ENCODE measurements around the gene OBSCN.

OBSCN gene

DNA sequence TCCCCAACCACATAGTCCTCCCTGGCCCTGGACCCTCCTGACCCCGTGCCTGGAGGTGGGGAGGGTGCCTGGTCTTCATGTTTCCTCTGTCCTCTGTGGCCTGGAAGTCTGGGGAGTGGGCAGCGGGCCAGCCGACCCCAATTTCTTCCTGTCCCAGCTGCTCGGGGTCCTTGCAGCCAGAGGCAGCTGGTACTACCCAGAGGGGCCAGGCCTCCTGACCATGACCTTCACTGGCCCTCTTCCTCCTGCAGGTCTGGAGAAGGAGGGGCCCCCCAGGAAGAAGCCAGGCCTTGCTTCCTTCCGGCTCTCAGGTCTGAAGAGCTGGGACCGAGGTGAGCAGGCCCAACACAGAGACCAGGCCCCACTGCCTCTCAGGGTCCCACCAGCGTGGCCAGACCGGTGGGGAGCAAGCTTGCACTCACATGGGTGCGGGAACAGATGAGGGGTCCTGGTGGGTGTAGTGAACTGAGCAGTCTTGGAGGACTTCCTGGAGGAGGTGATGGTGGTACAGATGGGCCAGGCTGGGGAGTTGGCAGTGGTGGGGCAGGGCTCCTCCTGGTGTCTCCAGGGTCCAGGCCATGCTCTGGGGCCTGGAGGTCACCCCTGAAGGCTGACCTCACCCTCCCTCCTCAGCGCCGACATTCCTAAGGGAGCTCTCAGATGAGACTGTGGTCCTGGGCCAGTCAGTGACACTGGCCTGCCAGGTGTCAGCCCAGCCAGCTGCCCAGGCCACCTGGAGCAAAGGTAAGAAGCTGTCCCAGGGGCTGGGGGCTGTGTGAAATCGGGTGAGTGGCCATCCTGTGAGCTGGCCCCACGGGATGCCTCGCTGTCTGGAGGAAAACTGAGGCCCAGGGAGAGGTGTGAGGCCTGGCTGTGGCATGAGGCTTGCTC, 166.1 kb downstream of the OBSCN start:
- no peak for DNase-seq

DNA sequence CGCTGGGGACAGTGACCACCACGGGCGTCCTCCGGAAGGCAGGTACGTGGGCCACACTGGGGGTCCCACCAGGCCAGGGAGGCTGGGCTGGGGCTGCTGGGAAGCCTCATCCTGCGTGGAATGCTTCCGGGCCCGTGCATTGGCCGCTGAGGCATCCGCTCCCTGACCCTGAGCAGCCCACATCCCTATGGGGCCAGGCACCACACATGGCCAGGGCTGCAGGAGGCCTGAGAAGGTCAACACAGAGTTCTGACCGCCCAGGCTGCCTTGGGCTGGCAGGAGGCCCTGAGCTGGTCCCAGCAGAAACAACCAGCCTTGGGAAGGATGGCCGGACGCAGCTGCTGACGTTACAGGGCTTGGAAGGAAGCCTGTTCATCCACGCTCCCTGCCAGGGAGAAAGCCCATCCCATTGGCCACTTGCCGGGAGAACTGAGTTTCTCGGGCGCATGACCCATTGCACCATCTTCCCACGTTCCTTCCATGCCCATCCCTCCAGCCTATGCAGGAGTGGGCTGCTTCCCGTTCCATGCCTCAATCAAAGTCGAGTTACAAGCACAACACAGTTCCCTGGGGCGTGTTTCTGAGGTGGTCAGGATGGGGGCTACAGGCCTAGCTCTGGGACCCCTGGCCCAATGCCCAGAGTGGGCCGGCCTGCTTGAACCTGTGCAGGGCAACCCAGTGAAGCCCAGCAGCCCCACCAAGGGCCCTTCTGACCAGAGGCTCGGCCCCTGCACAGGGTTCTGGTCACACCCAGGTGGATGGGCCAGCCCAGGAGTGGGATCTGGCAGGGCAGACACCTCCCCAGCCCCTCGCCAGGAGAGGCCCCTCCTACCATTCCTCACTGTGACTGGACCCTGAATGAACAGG, 167.1 kb downstream of the OBSCN start:
- DNase-seq, result no peak

DNA sequence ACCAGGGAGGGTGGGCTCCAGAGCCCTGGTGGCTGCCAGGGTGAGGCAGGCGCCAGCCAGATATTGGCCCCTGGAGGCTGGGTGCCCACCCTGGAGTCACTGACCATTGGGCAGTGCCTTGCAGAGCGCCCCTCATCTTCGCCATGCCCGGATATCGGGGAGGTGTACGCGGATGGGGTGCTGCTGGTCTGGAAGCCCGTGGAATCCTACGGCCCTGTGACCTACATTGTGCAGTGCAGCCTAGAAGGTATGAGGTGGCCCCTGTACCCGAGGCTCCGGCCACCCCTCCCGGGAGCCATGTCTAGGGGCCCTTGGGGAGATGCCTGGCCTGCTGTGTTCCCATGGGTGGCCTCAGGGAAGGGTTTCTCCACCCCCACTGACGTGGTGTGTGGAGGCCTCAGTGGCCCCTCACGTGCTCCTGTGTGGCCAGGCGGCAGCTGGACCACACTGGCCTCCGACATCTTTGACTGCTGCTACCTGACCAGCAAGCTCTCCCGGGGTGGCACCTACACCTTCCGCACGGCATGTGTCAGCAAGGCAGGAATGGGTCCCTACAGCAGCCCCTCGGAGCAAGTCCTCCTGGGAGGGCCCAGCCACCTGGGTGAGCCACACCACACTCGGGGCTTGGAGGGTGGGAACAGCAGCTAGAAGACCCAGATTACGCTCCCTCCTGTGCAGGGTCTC, 167.9 kb downstream of the OBSCN start:
- DNase-seq, result no peak

DNA sequence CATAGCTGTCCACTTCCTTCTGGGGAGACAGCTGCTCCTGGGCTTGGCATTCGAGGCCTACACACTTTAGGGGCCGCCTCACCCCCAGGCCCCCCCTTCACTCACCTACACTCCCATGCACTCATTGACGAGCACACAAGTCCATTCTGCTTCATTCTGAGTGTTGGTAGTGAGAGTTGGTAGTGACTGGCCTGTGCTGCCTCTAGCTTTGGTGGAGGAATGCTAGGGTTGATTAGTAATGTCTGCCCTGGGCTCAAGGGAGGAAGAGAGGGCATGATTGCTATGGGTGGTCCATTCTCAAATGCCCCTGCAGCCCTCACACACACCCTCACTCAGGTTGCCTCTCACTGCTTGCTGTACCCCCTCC, 168.4 kb downstream of the OBSCN start:
- peak; percentile 16 for DNase-seq

DNA sequence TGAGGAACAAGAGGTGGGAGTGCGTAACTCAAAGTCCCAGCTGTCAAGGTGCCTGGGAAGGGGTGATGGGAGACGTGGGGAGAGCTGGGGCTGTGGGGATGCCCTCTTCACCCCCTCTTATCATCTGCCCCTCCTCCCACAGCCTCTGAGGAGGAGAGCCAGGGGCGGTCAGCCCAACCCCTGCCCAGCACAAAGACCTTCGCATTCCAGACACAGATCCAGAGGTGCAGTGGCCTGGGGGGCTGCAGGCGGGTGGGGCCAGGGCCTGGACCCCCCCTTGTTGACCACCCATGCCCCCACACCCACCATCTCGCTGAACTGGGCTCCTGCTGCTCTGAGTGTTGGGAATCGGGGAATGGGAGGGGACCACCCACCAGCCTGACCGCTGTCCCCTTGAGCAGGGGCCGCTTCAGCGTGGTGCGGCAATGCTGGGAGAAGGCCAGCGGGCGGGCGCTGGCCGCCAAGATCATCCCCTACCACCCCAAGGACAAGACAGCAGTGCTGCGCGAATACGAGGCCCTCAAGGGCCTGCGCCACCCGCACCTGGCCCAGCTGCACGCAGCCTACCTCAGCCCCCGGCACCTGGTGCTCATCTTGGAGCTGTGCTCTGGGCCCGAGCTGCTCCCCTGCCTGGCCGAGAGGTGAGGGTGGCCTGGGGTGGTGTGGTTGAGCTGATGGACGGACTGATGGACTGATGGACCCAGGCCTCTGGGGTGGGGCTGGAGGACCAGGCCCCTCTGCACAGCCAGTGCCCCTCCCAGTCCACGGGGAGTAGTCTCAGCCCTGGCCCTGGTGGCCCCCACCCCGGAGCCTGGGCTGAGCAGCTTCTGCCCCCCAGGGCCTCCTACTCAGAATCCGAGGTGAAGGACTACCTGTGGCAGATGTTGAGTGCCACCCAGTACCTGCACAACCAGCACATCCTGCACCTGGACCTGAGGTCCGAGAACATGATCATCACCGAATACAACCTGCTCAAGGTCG, 169.1 kb downstream of the OBSCN start:
- no peak for DNase-seq

DNA sequence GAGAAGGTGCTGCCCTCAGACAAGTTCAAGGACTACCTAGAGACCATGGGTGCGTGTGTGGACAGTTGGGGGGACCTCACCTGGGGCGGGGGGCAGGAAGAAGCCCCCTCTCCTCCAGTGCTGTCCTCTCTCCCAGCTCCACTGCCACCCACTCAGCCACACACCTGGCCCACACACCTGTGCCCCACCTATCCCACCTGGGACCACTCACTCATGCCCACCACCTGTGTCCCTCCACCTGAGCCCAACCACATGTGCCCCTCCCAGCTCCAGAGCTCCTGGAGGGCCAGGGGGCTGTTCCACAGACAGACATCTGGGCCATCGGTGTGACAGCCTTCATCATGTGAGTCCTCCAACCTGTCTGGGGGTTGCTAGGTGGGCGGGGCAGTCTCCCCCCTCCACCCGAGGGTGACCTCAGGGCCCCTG, 169.8 kb downstream of the OBSCN start:
- DNase-seq, result no peak

DNA sequence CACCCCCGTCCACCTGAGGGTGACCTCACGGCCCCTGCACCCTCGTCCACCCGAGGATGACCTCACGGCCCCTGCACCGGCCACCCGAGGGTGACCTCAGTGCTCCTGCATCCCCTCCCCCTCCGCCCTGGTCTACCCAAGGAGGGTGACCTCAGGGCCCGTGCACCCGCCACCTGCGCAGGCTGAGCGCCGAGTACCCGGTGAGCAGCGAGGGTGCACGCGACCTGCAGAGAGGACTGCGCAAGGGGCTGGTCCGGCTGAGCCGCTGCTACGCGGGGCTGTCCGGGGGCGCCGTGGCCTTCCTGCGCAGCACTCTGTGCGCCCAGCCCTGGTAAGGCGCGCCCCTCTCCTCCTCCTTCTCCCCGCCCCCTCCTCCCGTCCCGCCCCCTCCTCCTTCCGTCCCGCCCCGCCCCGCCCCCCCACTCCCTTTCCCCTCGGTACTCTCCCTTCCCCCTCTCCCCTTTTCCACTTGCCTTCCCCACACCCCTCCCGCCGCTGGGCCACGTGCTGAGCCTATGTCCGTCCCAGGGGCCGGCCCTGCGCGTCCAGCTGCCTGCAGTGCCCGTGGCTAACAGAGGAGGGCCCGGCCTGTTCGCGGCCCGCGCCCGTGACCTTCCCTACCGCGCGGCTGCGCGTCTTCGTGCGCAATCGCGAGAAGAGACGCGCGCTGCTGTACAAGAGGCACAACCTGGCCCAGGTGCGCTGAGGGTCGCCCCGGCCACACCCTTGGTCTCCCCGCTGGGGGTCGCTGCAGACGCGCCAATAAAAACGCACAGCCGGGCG, 170.4 kb downstream of the OBSCN start:
- peak; percentile 54 for DNase-seq

DNA sequence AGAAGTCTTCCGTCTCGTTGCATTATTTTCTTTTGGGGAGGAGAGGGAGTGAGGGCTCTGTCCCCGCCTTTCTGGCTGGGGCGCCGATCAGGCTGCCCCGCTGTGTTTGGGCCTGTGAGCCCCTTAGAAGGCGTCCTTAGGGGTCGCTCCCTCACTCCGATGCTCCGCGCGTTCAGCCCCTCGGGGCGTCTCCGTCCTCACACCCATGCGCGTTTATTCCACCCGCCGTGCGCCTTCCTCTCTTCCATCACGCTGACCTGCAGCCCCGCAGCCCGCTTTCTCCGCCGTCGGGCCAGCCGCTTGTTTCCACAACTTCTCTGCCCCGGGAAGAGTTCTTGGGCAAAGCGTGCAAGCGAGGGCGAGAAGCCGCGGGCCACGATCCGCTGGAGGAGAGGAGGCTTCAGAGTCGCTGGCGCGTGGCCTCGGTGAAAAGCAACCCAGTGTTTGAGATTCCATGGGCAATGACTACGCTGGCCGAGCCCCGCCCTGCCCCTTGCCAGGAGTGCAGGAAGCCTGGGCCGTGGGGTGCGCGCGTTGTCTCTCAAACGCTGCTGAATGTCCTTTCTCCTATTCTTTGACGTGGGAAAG, 171.1 kb downstream of the OBSCN start:
- DNase-seq, result no peak

DNA sequence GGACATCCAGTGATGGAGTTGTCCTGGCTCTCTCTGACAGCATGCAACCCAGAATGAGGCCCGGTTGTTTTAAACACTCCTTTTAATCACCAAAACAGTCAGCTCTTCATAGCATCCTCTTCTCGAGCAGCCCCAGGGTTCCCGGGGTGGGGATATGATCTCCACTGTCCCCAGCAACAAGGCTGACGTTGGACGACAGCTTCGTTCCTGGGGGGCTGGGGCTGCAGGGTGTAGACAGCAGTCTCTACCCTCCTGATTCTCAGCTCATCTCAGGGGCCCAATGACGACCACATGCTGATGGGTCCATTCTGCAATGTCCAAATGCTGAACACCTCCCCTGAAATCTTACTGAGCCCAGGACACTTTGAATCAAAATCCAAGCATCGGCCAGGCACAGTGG, 171.8 kb downstream of the OBSCN start:
- no peak for DNase-seq

DNA sequence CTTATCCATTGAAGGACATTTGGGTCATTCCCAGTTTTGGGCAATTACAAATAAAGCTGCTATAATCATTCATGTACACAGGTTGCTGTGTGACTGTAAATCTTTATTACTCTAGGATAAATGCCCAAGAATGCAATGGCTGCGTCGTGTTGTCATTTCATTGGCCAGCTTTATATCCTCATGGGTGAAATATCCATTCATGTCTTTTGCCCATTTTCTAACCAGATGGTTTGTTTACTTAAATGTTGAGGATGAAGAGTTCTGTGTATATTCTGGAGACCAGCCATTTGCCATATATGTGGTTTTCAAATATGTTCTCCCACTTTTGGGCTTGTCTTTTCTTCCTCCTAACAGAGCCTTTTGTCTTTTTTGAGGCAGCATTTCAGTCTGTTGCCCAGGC, 173.5 kb downstream of the OBSCN start:
- DNase-seq, result no peak

DNA sequence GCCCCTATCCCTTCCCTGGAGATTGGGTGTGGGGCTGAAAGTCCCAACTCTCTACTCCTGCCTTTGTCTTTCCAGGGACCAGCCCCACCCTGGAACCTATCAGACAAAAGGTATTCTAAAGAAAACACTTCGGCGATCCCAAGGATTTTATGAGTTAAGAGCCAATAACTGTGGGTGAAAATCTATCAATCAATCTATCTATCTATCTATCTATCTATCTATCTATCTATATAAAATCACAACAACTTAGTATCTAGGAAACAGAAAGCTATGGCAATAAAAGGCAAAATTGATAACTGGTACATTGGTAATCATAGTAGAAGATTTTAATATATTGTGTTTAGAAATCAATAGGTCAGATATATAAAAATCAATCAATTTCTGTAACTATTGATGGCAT, 175.9 kb downstream of the OBSCN start:
- no peak for DNase-seq

DNA sequence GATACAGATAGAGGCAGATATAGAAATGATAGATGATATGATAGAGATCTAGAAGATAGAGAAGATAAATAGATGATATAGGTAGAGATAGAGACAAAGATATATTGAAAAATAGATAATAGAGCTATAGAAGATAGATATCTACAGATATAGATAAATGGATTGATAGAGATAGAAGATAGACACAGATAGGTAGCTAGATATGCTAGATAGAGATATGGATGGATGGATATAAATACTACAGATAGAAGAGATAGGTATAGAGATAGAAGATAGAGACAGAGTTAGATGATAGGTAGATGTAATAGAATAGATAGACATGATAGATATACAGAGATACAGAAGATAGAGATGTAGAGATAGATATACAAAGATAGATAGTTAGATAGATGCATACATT, 177.4 kb downstream of the OBSCN start:
- no peak for DNase-seq

DNA sequence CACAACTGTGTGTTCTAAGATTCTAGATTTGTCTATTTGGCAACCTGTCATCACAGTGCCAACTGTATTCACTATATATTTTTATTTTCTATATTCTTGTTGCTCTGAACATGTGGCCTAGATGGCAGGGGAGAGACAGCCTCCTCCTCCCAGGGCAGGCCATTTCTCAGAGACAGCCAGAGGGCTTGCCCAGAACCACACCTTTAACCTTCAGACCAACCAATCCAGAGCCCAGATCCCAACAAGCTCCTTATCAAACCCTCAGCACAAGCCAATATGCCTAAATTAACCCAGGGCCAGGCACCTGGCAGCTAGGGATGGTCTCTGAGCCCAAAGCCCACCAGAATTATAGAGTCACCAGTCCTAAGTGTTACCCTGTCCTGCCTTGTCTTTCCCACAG, 179.5 kb downstream of the OBSCN start:
- peak; percentile 65 for DNase-seq

DNA sequence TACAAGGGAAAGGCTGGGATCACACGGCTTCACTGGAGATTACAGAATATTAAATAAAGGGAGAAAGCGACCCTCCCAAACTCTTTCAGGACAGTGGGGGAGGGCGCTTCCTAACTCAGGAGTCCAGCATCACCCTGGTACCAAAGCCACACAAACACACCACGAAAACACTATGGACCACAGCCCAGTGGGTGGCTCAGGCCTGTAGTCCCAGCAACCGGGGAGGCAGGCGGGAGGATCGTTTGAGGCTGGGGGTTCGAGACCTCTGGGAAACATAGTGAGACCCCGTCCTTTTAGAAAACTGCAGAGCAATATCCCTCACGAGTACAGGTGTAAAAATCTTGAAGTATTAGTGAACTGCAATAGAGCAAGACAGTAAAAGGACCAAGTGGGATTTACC, 182.8 kb downstream of the OBSCN start:
- DNase-seq, result no peak

DNA sequence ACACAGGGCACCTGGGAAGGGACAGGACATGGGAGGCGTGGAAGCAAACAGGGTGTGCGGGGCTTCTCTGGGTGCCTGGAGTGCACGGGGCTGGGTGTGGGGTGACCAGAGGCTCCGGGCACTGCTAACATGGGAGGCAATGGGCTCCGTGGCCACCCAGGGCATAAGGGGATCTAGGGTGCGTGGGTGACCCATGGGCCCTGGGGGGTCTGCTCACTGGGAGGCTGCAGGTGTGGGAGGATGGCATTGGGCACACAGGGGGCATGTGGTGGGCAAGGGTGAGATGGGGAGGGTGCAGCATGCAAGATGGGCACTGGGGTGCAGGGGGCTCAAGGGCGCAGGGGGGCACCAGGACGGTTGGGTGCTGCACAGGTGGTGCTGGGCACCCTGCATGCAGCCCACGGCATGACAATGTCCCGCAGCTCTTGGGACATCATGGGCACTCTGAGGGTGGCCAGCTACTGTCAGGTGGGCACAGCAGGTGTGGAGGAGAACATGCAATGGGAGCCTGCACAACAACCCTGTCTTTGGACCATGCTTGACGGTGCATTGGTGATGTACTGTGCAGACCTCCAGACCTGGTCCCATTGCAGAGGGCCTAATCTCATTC, 183.7 kb downstream of the OBSCN start:
- DNase-seq, result no peak

DNA sequence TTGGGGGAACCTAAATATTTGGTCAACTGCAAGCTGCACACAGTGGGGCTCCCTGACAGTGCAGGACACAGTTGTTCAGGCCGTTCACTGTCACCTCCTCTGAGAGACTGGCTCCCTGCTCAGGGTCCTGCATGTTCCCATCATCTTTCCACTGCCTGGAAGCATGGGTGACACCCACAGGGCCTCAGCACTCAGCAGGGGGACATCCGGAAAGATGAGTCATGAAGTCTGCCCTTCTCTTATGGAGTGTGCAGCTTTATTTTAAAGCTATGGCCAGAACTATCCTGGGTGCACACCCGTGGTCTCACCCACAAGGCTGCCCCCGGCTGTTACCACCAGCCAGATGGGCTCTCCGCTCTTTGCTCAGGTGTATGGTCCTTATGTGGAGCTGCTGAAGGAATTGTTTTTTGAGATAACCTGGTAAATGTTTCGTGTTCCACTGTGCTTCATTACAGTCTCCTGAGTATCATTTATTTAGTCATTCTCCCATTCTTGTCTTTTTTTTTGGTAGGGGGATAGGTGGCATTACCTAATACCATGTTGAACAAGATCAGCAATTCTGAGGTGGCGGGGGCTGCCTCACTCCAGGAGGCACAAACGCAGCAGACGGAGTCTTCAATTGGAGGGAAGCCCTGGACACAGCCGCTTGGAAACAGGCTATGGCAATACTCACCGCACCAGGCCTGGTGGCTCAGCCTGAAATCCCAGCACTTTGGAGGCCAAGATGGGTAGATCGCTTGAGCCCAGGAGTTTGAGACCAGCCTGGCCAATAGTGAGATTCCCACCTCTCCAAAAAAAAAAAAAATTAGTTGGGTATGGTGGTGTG, 184.5 kb downstream of the OBSCN start:
- no peak for DNase-seq

DNA sequence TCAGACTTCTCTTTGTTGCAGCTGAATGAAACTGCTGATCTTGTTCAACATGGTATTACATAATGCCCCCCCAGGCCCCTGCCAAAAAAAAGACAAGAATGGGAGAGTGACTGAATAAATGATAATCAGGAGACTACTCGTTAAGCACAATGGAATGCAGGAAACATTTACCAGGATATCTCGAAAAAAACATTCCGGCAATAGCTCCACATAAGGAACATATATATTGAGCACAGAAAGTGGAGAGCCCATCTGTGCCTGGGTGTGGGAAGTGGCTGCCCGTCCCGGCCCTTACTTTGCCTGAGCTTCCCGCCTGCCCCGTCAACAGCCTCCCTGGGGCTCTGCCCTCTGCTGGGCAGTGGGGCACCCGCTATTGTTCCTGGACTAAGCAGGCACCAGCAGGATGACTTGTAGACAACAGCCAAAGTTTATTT, 185.4 kb downstream of the OBSCN start:
- DNase-seq, result peak; percentile 45

DNA sequence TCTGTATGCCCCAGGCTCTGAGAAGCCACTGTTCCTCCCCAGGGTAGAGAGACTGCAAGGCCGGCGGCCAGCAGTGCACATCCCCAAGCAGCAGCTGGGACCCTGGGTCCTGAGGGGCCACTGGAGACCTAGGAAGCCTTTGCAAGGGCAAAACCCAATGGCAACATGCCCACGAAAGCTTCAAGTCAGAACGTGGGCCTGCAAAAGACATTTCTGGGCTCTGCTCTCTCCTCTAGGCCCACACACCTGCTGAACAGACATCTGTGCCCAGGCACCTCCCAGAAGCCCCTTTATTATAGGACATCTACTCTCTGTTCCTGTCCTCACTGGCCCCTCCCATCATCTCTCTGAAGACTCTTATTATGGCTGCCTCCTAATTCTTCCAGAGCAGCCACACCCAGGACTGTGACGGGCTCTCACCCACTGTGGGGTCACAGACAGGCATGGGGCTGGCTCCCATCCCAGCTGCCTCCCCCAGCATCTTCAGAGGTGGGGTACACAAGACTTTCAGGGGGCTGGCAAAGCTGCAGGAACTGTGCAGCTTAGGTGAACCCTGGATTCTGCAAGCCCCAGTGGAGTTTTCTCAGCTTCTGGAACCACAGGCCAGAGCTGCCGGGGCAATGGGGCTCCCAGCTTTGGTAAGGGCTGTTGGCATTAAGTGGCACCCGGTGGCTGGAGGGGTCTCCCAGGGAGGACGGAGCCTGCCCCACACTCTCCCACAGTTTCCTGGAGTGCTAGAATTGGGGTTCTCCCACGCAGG, 186.1 kb downstream of the OBSCN start:
- no peak for DNase-seq

Data from hematopoietic multipotent progenitor cell treated with erythropoietin and hydrocortisone succinate and interleukin-3 and kit ligand, for 8 days (in vitro differentiated cells).